Endothelial cell of umbilical vein (primary cell): ENCODE measurements around the gene COL23A1. TPM values are rescaled to one million over a fixed set of nuclear protein-coding genes. Genes with fewer than 3 reads are reported as not detected.

Experiments
- BruUV-seq: library from RNA; stranded (reverse); fragments of 400-500 nt; replicated peaks from 2 replicates; lab custom pipeline; 2021; lab: Mats Ljungman, UMichigan
- CTCF ChIA-PET: fragments of 300-600, 350-600 bp; sonication (Branson Sonifier 250); formaldehyde crosslinking; loops from one replicate; lab custom pipeline; 2021; ENCODE audit warnings: antibody characterized with exemption, inconsistent platforms; lab: Charles Lee
- POLR2A ChIA-PET: fragments of 300-600, 350-600 bp; sonication (Branson Sonifier 250); formaldehyde crosslinking; loops from one replicate; lab custom pipeline; 2021; ENCODE audit warnings: antibody characterized with exemption, inconsistent platforms; lab: Charles Lee
- DNase-seq: peaks from one replicate; pipeline ENCODE4 v3.0.0-alpha.2; 2011; ENCODE audit warnings: low read depth, low spot score
- FAIRE-seq: peaks from 2 replicates; lab custom pipeline; 2011; peaks lifted over from hg19 to GRCh38; lab: Jason Lieb, UNC
- H2AFZ ChIP-seq: 2 replicates; pipeline ENCODE4 v1.6.0; 2012; ENCODE audit warnings: low read depth, low read length, control low read depth, inconsistent platforms
- H3K27ac ChIP-seq: 2 replicates; pipeline ENCODE4 v1.5.1; 2011; ENCODE audit warnings: low read depth, mild to moderate bottlenecking, control low read depth, low read length, moderate library complexity; ENCODE audit not compliant: insufficient read depth
- H3K27me3 ChIP-seq, 2 experiments: 2 replicates each; pipeline versions ENCODE4 v1.6.0 to v1.6.1; 2011; ENCODE audit warnings: low read length in 2 of 2, mixed read lengths in 1 of 2; ENCODE audit not compliant: control insufficient read depth in 2 of 2, insufficient read depth in 2 of 2
- H3K36me3 ChIP-seq, 2 experiments: 2 replicates in 1 of 2; 3 replicates in 1 of 2; pipeline ENCODE4 v1.5.1; 2011; ENCODE audit warnings: low read length in 2 of 2, mild to moderate bottlenecking in 1 of 2, moderate library complexity in 1 of 2; ENCODE audit not compliant: control insufficient read depth in 2 of 2, insufficient read depth in 2 of 2; ENCODE audit errors: extremely low read depth in 1 of 2
- H3K4me1 ChIP-seq: 3 replicates; pipeline ENCODE4 v1.5.1; 2011; ENCODE audit warnings: mild to moderate bottlenecking, low read length; ENCODE audit not compliant: control insufficient read depth, insufficient read depth; ENCODE audit errors: extremely low read depth
- H3K4me2 ChIP-seq: 2 replicates; pipeline ENCODE4 v1.6.1; 2011; ENCODE audit warnings: low read length, control low read depth, mixed read lengths; ENCODE audit not compliant: insufficient read depth
- H3K4me3 ChIP-seq, 3 experiments: fragments of 200-600 bp in 1 of 3; sonication (generic), shearing (Covaris generic) in 1 of 3; replicated peaks in 1 of 3; 2 replicates each; pipeline ENCODE4 v1.5.1; 2011 to 2016; ENCODE audit warnings: control low read depth in 3 of 3, low read length in 3 of 3, mild to moderate bottlenecking in 2 of 3, inconsistent platforms in 1 of 3, low read depth in 1 of 3, moderate library complexity in 1 of 3; ENCODE audit not compliant: insufficient read depth in 1 of 3
- H3K79me2 ChIP-seq: 2 replicates; pipeline ENCODE4 v1.6.0; 2012; ENCODE audit warnings: low read length, inconsistent platforms; ENCODE audit not compliant: control insufficient read depth, insufficient read depth
- H3K9ac ChIP-seq: replicated peaks from 2 replicates; pipeline ENCODE3; 2011; ENCODE audit warnings: low read length, control low read depth; ENCODE audit not compliant: insufficient read depth; ENCODE audit errors: extremely low read depth
- H3K9me1 ChIP-seq: replicated peaks from 3 replicates; pipeline ENCODE4 v1.6.0; 2011; ENCODE audit warnings: mild to moderate bottlenecking, low read length; ENCODE audit not compliant: control insufficient read depth, insufficient read depth; ENCODE audit errors: extremely low read depth
- H3K9me3 ChIP-seq: replicated peaks from 2 replicates; pipeline ENCODE4 v1.5.1; 2012; ENCODE audit warnings: low read length, inconsistent platforms; ENCODE audit not compliant: control insufficient read depth, insufficient read depth
- H4K20me1 ChIP-seq: replicated peaks from 2 replicates; pipeline ENCODE3; 2011; ENCODE audit warnings: mild to moderate bottlenecking, low read length; ENCODE audit not compliant: control insufficient read depth, insufficient read depth; ENCODE audit errors: extremely low read depth
- CTCF ChIP-seq, 2 donors: IDR thresholded peaks; 1 replicate in 1 of 2; 2 replicates in 1 of 2; pipeline ENCODE4 v1.5.1; 2011; ENCODE audit warnings: low read length in 2 of 2, mild to moderate bottlenecking in 2 of 2, moderate library complexity in 2 of 2, control low read depth in 1 of 2, inconsistent platforms in 1 of 2, low read depth in 1 of 2; ENCODE audit not compliant: insufficient read depth in 1 of 2; ENCODE audit errors: extremely low read depth in 1 of 2
- EZH2 ChIP-seq: IDR thresholded peaks from 2 replicates; pipeline ENCODE4 v1.6.1; 2012; ENCODE audit warnings: borderline replicate concordance, low read depth, mild to moderate bottlenecking, moderate library complexity, low read length, inconsistent platforms; ENCODE audit not compliant: severe bottlenecking
- FOS ChIP-seq: IDR thresholded peaks from 2 replicates; pipeline ENCODE4 v1.6.1; 2011; ENCODE audit warnings: mild to moderate bottlenecking, low read length, moderate library complexity, borderline replicate concordance; ENCODE audit not compliant: insufficient read depth
- GATA2 ChIP-seq: IDR thresholded peaks from 2 replicates; pipeline ENCODE4 v1.7.0; 2011; ENCODE audit warnings: low read depth, mild to moderate bottlenecking, moderate library complexity, mixed read lengths, low read length; ENCODE audit not compliant: insufficient read length, insufficient read depth
- JUN ChIP-seq: IDR thresholded peaks from 2 replicates; pipeline ENCODE4 v1.6.1; 2011; ENCODE audit warnings: borderline replicate concordance, low read depth; ENCODE audit not compliant: insufficient read length, insufficient read depth
- MYC ChIP-seq: IDR thresholded peaks from one replicate; pipeline ENCODE4 v1.6.1; 2011; ENCODE audit warnings: mild to moderate bottlenecking, low read depth, low read length
- POLR2A ChIP-seq: IDR thresholded peaks from 2 replicates; pipeline ENCODE4 v1.6.1; 2012; ENCODE audit warnings: low read depth, mild to moderate bottlenecking, control low read depth, low read length
- POLR2AphosphoS5 ChIP-seq: IDR thresholded peaks from 2 replicates; pipeline ENCODE4 v1.6.1; 2012; ENCODE audit warnings: low read depth, mild to moderate bottlenecking, control low read depth, low read length, moderate library complexity; ENCODE audit not compliant: insufficient read depth
- dilution Hi-C: fragments of 300-500 bp; cut with MboI; formaldehyde crosslinking; loops from one replicate; pipeline ENCODE4 v1.15.0; 2019; ENCODE audit warnings: low sequenced_read_pairs; ENCODE audit not compliant: extremely low pct_ligation_motif_present
- intact Hi-C: fragments of 100-400 bp; cut with micrococcal nuclease; formaldehyde crosslinking; loops from one replicate; pipeline ENCODE4 v1.10.0; 2022
- polyA plus RNA-seq, 4 experiments: library from polyadenylated mRNA; depleted of rRNA in 3 of 4; stranded (reverse) in 3 of 4; unstranded in 1 of 4; fragments of >200 nt; gene quantifications; 2 replicates each; pipeline versions ENCODE4 v1.2.1 to v1.2.3, GENCODE V29; 2011 to 2012; ENCODE audit warnings: missing spikeins in 1 of 4
- total RNA-seq: library from RNA; stranded (reverse); gene quantifications from 2 replicates; pipeline ENCODE4 v1.2.3, GENCODE V29; 2021
- TF ChIP-seq, protein P1 (sequence below): IDR thresholded peaks from 2 replicates; pipeline ENCODE4 v1.6.1; 2011; ENCODE audit not compliant: insufficient read depth, insufficient read length

The COL23A1 gene
- total and polyA plus RNA-seq, 2 donors (not counting 3 experiments of a cell fraction or from before 2014, with no cell fraction given) = not detected

- ChIA-PET POLR2A (no interaction called here), CTCF (interaction anchor here (1.1 to 5.6 kb wide), 6 partner anchors 46 to 1387 kb away, joined by 3 to 65 read pairs (median 6); partner anchors contain the start of gene COL23A1)
- Histone ChIP-seq H3K27me3 (no peaks in the 10 kb centered on the region), H4K20me1 (no peaks in the 10 kb centered on the region), H3K9ac (no peak overlapping the region), H3K4me2 (no peak overlapping the region), H3K4me1 (no peaks in the 10 kb centered on the region), H3K9me1 (no peaks in the 10 kb centered on the region), H3K79me2 (no peaks in the 10 kb centered on the region), H3K36me3 (no peaks in the 10 kb centered on the region), H3K9me3 (peaks cover 3% of the 10 kb centered on the region), H2AFZ (no peak overlapping the region), H3K27ac (no peak overlapping the region), H3K4me3 (no peak overlapping the region)
- no peak for FAIRE-seq
- TF ChIP-seq EZH2 (no peak), POLR2A (no peak), POLR2AphosphoS5 (no peak), GATA2 (no peak), JUN (no peak), CTCF (IDR thresholded peaks at IDR 0.05; ENCODE audit: extremely low read depth in 1 of 2, insufficient read depth in 1 of 2, low read depth in 1 of 2, low read length in 2 of 2) (no peak), MYC (no peak), FOS (no peak)
- TF ChIP-seq, protein P1, sequence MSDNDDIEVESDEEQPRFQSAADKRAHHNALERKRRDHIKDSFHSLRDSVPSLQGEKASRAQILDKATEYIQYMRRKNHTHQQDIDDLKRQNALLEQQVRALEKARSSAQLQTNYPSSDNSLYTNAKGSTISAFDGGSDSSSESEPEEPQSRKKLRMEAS = no peak
- intact Hi-C loops = loop anchor here (5.0 kb wide), 1 partner anchor 181 kb away; no protein-coding TSS in a partner anchor
- no TSS peak for BruUV-seq
- dilution Hi-C loops = no loop called here
- DNase-seq = no peak
Measured at GRCh38 chr5:178281331-178281730, 308.9 kb downstream of the COL23A1 start.
